OCI-LY7 (cell line): ENCODE results near the gene USP35. TPM values are rescaled to one million over a fixed set of nuclear protein-coding genes. Genes with fewer than 3 reads are reported as not detected.

ENCODE experiments used
- BruUV-seq: library from RNA; stranded (reverse); fragments of 400-500 nt; replicated peaks from 2 replicates; lab custom pipeline; 2021; lab: Mats Ljungman, UMichigan
- CTCF ChIA-PET: fragments of 300-600 bp; sonication (Branson Sonifier 250); formaldehyde crosslinking; loops from one replicate; lab custom pipeline; 2022; ENCODE audit warnings: antibody characterized with exemption; ENCODE audit not compliant: unreplicated experiment; lab: Charles Lee
- POLR2A ChIA-PET: fragments of 300-600 bp; sonication (Branson Sonifier 250); formaldehyde crosslinking; loops from one replicate; lab custom pipeline; 2022; ENCODE audit warnings: antibody characterized with exemption; lab: Charles Lee
- DNase-seq: peaks from one replicate; pipeline ENCODE4 v3.0.0-alpha.2; 2015; ENCODE audit warnings: low spot score
- H2AFZ ChIP-seq: fragments of 200-600 bp; sonication (generic), shearing (Covaris generic); 2 replicates; pipeline ENCODE4 v1.6.1; 2014; ENCODE audit warnings: mild to moderate bottlenecking, antibody characterized with exemption, low read length, moderate library complexity
- H3K27ac ChIP-seq: fragments of 200-600 bp; sonication (generic); 2 replicates; pipeline ENCODE4 v1.5.1; 2014; ENCODE audit warnings: mixed run types, low read depth, mild to moderate bottlenecking, moderate library complexity, low read length, inconsistent platforms; ENCODE audit not compliant: poor library complexity, severe bottlenecking
- H3K36me3 ChIP-seq: fragments of 200-600 bp; sonication (generic); 2 replicates; pipeline ENCODE4 v1.6.1; 2014; ENCODE audit warnings: mild to moderate bottlenecking, antibody characterized with exemption, low read length, moderate library complexity, mixed read lengths; ENCODE audit not compliant: insufficient read depth
- H3K4me1 ChIP-seq: fragments of 200-600 bp; sonication (generic); 2 replicates; pipeline ENCODE4 v1.5.1; 2014; ENCODE audit warnings: mild to moderate bottlenecking, low read length; ENCODE audit not compliant: insufficient read depth, poor library complexity, severe bottlenecking
- H3K4me2 ChIP-seq: fragments of 200-600 bp; sonication (generic); 2 replicates; pipeline ENCODE4 v1.6.1; 2014; ENCODE audit warnings: mild to moderate bottlenecking, low read length
- H3K4me3 ChIP-seq: fragments of 200-600 bp; sonication (generic); 2 replicates; pipeline ENCODE4 v1.5.1; 2014; ENCODE audit warnings: mild to moderate bottlenecking, low read depth, low read length; ENCODE audit not compliant: poor library complexity, severe bottlenecking
- H3K79me2 ChIP-seq: fragments of 200-600 bp; sonication (generic); 2 replicates; pipeline ENCODE4 v1.6.1; 2016; ENCODE audit warnings: low read depth, mild to moderate bottlenecking, low read length, moderate library complexity, mixed read lengths; ENCODE audit not compliant: insufficient read depth
- H3K9me2 ChIP-seq: fragments of 200-600 bp; sonication (generic); 2 replicates; pipeline ENCODE4 v1.6.1; 2016; ENCODE audit warnings: mild to moderate bottlenecking, low read length, mixed read lengths; ENCODE audit not compliant: insufficient read depth
- H3K9me3 ChIP-seq: fragments of 200-600 bp; sonication (generic); 2 replicates; pipeline ENCODE4 v1.6.1; 2014; ENCODE audit warnings: mild to moderate bottlenecking, mixed run types, low read length, mixed read lengths
- H4K20me1 ChIP-seq: fragments of 200-600 bp; sonication (generic); 2 replicates; pipeline ENCODE4 v1.6.1; 2014; ENCODE audit warnings: mild to moderate bottlenecking, antibody characterized with exemption, low read length, moderate library complexity, mixed read lengths; ENCODE audit not compliant: insufficient read depth
- CTCF ChIP-seq: fragments of 200-600 bp; sonication (generic); conservative IDR thresholded peaks from 2 replicates; pipeline ENCODE4 v1.5.1; 2014; ENCODE audit warnings: mild to moderate bottlenecking, antibody characterized with exemption, low read length, moderate library complexity, mixed read lengths
- EZH2phosphoT487 ChIP-seq: fragments of 200-600 bp; sonication (generic); IDR thresholded peaks from 2 replicates; pipeline ENCODE4 v1.6.1; 2018; ENCODE audit warnings: low read depth, borderline replicate concordance, mild to moderate bottlenecking, mixed run types, antibody characterized with exemption, low read length, moderate library complexity, mixed read lengths
- intact Hi-C: fragments of 100-400 bp; cut with micrococcal nuclease; formaldehyde crosslinking; loops from one replicate; pipeline ENCODE4 v1.10.0; 2022; ENCODE audit not compliant: unreplicated experiment
- total RNA-seq, 2 experiments: library from RNA; depleted of rRNA in 1 of 2; stranded (reverse); fragments of >200 nt in 1 of 2; shearing (Covaris generic) in 1 of 2; gene quantifications; 2 replicates each; pipeline ENCODE4 v1.2.3, GENCODE V29; 2014 to 2022

The USP35 gene
- total RNA-seq, 2 experiments from 2014 or later: 3.2 to 4.9 TPM

DNA sequence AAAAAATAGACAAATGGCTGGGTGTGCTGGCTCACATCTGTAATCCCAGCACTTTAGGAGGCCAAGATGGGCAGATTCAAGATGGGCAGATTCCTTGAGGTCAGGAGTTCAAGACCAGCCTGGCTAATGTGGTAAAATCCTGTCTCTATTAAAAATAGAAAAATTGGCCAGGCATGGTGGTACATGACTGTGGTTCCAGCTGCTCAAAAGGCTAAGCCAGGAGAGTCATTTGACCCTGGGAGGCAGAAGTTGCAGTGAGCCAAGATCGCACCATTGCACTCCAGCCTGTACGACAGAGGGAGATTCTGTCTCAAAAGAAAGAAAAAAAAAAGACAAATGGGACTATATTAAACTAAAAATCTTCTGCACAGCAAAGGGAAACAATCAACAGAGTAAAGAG, 55.4 kb downstream of the USP35 start:
- ChIA-PET CTCF (no interaction called here), POLR2A (interaction anchor here (0.6 to 0.7 kb wide), 2 partner anchors 10 to 784 kb away, joined by 3 read pairs; no protein-coding TSS in a partner anchor)
- H3K9me2 ChIP-seq: no peaks in the 10 kb centered on the region
- no peak overlapping the region for H3K27ac ChIP-seq
- no peak overlapping the region for H3K4me3 ChIP-seq
- H3K4me1 ChIP-seq: no peaks in the 10 kb centered on the region
- DNase-seq: no peak
- no peak overlapping the region for H2AFZ ChIP-seq
- no peaks in the 10 kb centered on the region for H3K79me2 ChIP-seq
- no peaks in the 10 kb centered on the region for H3K36me3 ChIP-seq
- H4K20me1 ChIP-seq: no peaks in the 10 kb centered on the region
- intact Hi-C loops: no loop called here
- BruUV-seq: no TSS peak
- TF ChIP-seq CTCF (no peak), EZH2phosphoT487 (no peak)
- H3K9me3 ChIP-seq: peaks cover 15% of the 10 kb centered on the region
- H3K4me2 ChIP-seq: no peak overlapping the region

DNA sequence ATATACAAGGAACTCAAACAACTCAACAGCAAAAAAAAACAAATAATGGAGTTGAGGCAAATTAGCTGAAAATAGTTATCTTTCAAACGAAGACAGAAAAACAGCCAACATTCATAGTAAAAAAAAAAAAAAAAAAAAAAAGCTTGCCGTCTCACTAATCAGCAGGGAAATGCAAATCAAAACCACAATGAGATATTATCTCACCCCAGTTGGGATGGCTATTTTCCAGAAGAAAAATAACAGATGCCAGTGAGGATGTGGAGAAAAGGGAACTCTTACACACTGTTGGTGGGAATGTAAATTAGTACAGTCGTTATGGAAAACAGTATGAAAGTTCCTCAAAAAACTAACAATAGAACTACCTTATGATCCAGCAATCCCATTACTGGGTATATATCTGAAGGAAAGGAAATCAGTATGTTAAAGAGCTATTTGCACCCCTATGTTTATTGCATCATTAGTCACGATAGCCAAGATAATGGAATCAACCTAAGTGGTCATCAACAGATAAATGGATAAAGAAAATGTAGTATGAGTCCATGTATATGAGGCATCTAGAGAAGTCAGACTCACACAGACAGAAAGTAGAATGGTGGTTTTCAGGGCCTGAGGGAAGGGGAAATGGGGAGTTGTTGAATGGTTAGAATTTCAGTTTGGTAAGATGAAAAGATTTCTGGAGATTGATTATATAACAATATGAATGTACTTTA, 56.0 kb downstream of the USP35 start:
- Histone ChIP-seq H3K4me2 (no peak overlapping the region), H3K9me3 (peaks cover 15% of the 10 kb centered on the region), H3K4me1 (no peaks in the 10 kb centered on the region), H2AFZ (no peak overlapping the region), H4K20me1 (no peaks in the 10 kb centered on the region), H3K36me3 (no peaks in the 10 kb centered on the region), H3K4me3 (no peak overlapping the region), H3K27ac (no peak overlapping the region), H3K9me2 (no peaks in the 10 kb centered on the region), H3K79me2 (no peaks in the 10 kb centered on the region)
- DNase-seq: no peak
- intact Hi-C loops: no loop called here
- CTCF ChIA-PET: no interaction called here
- POLR2A ChIA-PET: interaction anchor here (0.6 to 0.7 kb wide), 3 partner anchors 10 to 784 kb away, joined by 3 read pairs; no protein-coding TSS in a partner anchor
- no TSS peak for BruUV-seq
- TF ChIP-seq CTCF: no peak
- no peak for TF ChIP-seq EZH2phosphoT487

GRCh38 chr11:78248191-78248590, 59.5 kb downstream of the USP35 start:
- Histone ChIP-seq H3K36me3 (no peaks in the 10 kb centered on the region), H3K79me2 (no peaks in the 10 kb centered on the region), H3K4me3 (no peak overlapping the region), H3K4me2 (no peak overlapping the region), H4K20me1 (no peaks in the 10 kb centered on the region), H2AFZ (no peak overlapping the region), H3K9me3 (no peaks in the 10 kb centered on the region), H3K4me1 (no peaks in the 10 kb centered on the region), H3K9me2 (no peaks in the 10 kb centered on the region), H3K27ac (no peak overlapping the region)
- ChIA-PET CTCF (no interaction called here), POLR2A (interaction anchor here (0.9 kb wide), 1 partner anchor 12 kb away, joined by 5 read pairs; no protein-coding TSS in a partner anchor)
- TF ChIP-seq CTCF (no peak), EZH2phosphoT487 (no peak)
- intact Hi-C loops: no loop called here
- no TSS peak for BruUV-seq
- DNase-seq: no peak
